Vagina (tissue), 2 donors: ENCODE measurements around the gene CBX2. TPM values are rescaled to one million over a fixed set of nuclear protein-coding genes. Genes with fewer than 3 reads are reported as not detected.

Experiments used
- DNase-seq, 2 donors: peaks; one replicate each; pipeline ENCODE4 v3.0.0-alpha.2; 2017; ENCODE audit errors: extremely low spot score in 2 of 2
- H3K27ac ChIP-seq: fragments of 200-600 bp; sonication (generic); one replicate; pipeline ENCODE4 v1.5.1; 2019
- H3K27me3 ChIP-seq: fragments of 200-600 bp; sonication (generic); one replicate; pipeline ENCODE4 v1.5.1; 2019
- H3K36me3 ChIP-seq, 2 donors: fragments of 200-600 bp; sonication (generic); one replicate each; pipeline ENCODE4 v1.5.1; 2017 to 2019
- H3K4me1 ChIP-seq: fragments of 200-600 bp; sonication (generic); one replicate; pipeline ENCODE4 v1.5.1; 2019
- H3K4me3 ChIP-seq, 2 donors: fragments of 200-600 bp; sonication (generic); 1 replicate in 1 of 2; 2 replicates in 1 of 2; pipeline ENCODE4 v1.5.1; 2016 to 2019
- H3K9me3 ChIP-seq: fragments of 200-600 bp; sonication (generic); one replicate; pipeline ENCODE4 v1.5.1; 2019
- CTCF ChIP-seq, 3 experiments: fragments of 450-650 bp in 2 of 3; fragments of 200-600 bp in 1 of 3; sonication (generic) in 1 of 3; IDR thresholded peaks; one replicate each; pipeline ENCODE4 v1.5.1; 2017 to 2019; ENCODE audit warnings: antibody characterized with exemption in 3 of 3, mild to moderate bottlenecking in 2 of 3, moderate library complexity in 2 of 3
- POLR2A ChIP-seq, 2 donors: fragments of 450-650 bp; IDR thresholded peaks; one replicate each; pipeline ENCODE4 v1.6.1; 2017; ENCODE audit warnings: antibody characterized with exemption in 2 of 2, mild to moderate bottlenecking in 2 of 2, moderate library complexity in 2 of 2
- POLR2AphosphoS5 ChIP-seq, 2 donors: sonication (generic); formaldehyde crosslinking; IDR thresholded peaks; one replicate each; pipeline ENCODE4 v1.9.0; 2017; ENCODE audit warnings: antibody characterized with exemption in 2 of 2, mild to moderate bottlenecking in 2 of 2, low read depth in 1 of 2; ENCODE audit not compliant: insufficient read depth in 1 of 2
- intact Hi-C: fragments of 100-400 bp; cut with DNase I; formaldehyde crosslinking; loops from one replicate; pipeline ENCODE4 v1.15.1; 2023
- total RNA-seq: library from RNA; depleted of rRNA; stranded (reverse); fragments of >200 nt; gene quantifications from one replicate; pipeline ENCODE4 v1.2.3, GENCODE V29; 2016

Gene CBX2
- total RNA-seq, 1 donor from 2014 or later = 5.6 TPM

- Histone ChIP-seq H3K9me3 (no peaks in the 10 kb centered on the region), H3K27ac (no peak overlapping the region), H3K4me1 (peaks cover 20% of the 10 kb centered on the region), H3K4me3 (no peak overlapping the region), H3K27me3 (peaks cover 4% of the 10 kb centered on the region), H3K36me3 (no peaks in the 10 kb centered on the region)
- no peak for DNase-seq
- TF ChIP-seq POLR2AphosphoS5 (IDR thresholded peaks at IDR 0.05; ENCODE audit: insufficient read depth in 1 of 2, low read depth in 1 of 2) (no peak), POLR2A (IDR thresholded peaks at IDR 0.05) (no peak), CTCF (IDR thresholded peaks at IDR 0.05) (no peak)
- intact Hi-C loops = loop anchor here (10.0 kb wide), 1 partner anchor 251 kb away; no protein-coding TSS in a partner anchor
Measured at GRCh38 chr17:79743614-79744013, 34.3 kb upstream of the CBX2 start.

DNA sequence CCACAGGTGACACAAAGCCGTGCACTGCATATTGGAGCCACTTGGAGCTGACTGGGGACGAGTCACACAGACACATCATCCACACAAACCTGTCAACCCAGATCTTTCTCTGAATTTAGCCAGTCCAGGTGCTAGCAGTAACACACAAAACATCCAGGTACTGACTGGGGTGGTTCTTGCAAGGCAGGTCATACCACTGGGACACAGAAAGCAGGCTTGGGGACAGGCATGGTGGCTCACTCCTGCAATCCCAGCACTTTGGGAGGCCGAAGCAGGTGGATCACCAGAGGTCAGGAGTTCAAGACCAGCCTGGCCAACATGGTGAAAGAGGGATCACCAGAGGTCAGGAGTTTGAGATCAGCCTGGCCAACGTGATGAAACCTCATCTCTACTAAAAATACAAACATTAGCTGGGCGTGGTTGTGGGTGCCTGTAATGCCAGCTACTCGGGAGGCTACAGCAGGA lies 32.3 kb upstream of the CBX2 start:
- Histone ChIP-seq H3K36me3 (no peaks in the 10 kb centered on the region), H3K4me1 (peaks cover 20% of the 10 kb centered on the region), H3K27ac (no peak overlapping the region), H3K27me3 (peaks cover 4% of the 10 kb centered on the region), H3K4me3 (no peak overlapping the region), H3K9me3 (no peaks in the 10 kb centered on the region)
- TF ChIP-seq POLR2A (IDR thresholded peaks at IDR 0.05) (no peak), CTCF (IDR thresholded peaks at IDR 0.05) (no peak), POLR2AphosphoS5 (IDR thresholded peaks at IDR 0.05; ENCODE audit: insufficient read depth in 1 of 2, low read depth in 1 of 2) (peak in 1 of 2 donors; percentile 23)
- intact Hi-C loops = loop anchor here (10.0 kb wide), 1 partner anchor 249 kb away; no protein-coding TSS in a partner anchor
- no peak for DNase-seq

- no peak for DNase-seq
- Histone ChIP-seq H3K9me3 (no peaks in the 10 kb centered on the region), H3K36me3 (no peaks in the 10 kb centered on the region), H3K4me1 (peaks cover 13% of the 10 kb centered on the region), H3K27ac (no peak overlapping the region), H3K4me3 (no peak overlapping the region), H3K27me3 (peaks cover 4% of the 10 kb centered on the region)
- TF ChIP-seq POLR2AphosphoS5 (IDR thresholded peaks at IDR 0.05; ENCODE audit: insufficient read depth in 1 of 2, low read depth in 1 of 2) = no peak
- TF ChIP-seq CTCF (IDR thresholded peaks at IDR 0.05) = no peak
- no peak for TF ChIP-seq POLR2A (IDR thresholded peaks at IDR 0.05)
- intact Hi-C loops = loop anchor here (10.0 kb wide), 1 partner anchor 248 kb away; no protein-coding TSS in a partner anchor
Measured at GRCh38 chr17:79746889-79747507, 30.9 kb upstream of the CBX2 start.

GRCh38 chr17:79747508-79748294 lies 30.2 kb upstream of the CBX2 start:
- Histone ChIP-seq H3K36me3 (no peaks in the 10 kb centered on the region), H3K9me3 (no peaks in the 10 kb centered on the region), H3K4me3 (no peak overlapping the region), H3K4me1 (peaks cover 7% of the 10 kb centered on the region), H3K27me3 (peaks cover 4% of the 10 kb centered on the region), H3K27ac (no peak overlapping the region)
- no peak for DNase-seq
- TF ChIP-seq POLR2AphosphoS5 (IDR thresholded peaks at IDR 0.05; ENCODE audit: insufficient read depth in 1 of 2, low read depth in 1 of 2) (no peak), CTCF (IDR thresholded peaks at IDR 0.05) (no peak), POLR2A (IDR thresholded peaks at IDR 0.05) (no peak)
- intact Hi-C loops = loop anchor here (10.0 kb wide), 1 partner anchor 247 kb away; no protein-coding TSS in a partner anchor
